H1 (cell line): ENCODE measurements around the gene CEL. TPM values are rescaled to one million over a fixed set of nuclear protein-coding genes. Genes with fewer than 3 reads are reported as not detected.

Experiments
- BCL11A ChIP-seq, 2 experiments: IDR thresholded peaks; one replicate each; pipeline ENCODE4 v1.6.1; 2011; ENCODE audit warnings: low read depth in 2 of 2, low read length in 2 of 2, mild to moderate bottlenecking in 2 of 2
- E2F6 ChIP-seq: IDR thresholded peaks from 2 replicates; pipeline ENCODE4 v1.6.1; 2012; ENCODE audit warnings: inconsistent platforms
- JUN ChIP-seq: IDR thresholded peaks from 2 replicates; pipeline ENCODE4 v1.6.1; 2011; ENCODE audit warnings: low read depth, mild to moderate bottlenecking, improper control_type of control experiment, low read length
- MAFK ChIP-seq: IDR thresholded peaks from 2 replicates; pipeline ENCODE4 v1.6.1; 2012; ENCODE audit warnings: low read depth, mild to moderate bottlenecking, improper control_type of control experiment, low read length
- SAP30 ChIP-seq: fragments of 300-600 bp; sonication (generic); IDR thresholded peaks from 2 replicates; pipeline ENCODE4 v1.7.1; 2012; ENCODE audit warnings: low read length, moderate library complexity, mild to moderate bottlenecking, inconsistent platforms; ENCODE audit not compliant: insufficient read depth, insufficient replicate concordance
- SIN3A ChIP-seq, 2 experiments: IDR thresholded peaks in 1 of 2; conservative IDR thresholded peaks in 1 of 2; 2 replicates each; pipeline ENCODE4 v1.6.1; 2011 to 2012; ENCODE audit warnings: low read length in 2 of 2, improper control_type of control experiment in 1 of 2, low read depth in 1 of 2, mild to moderate bottlenecking in 1 of 2
- polyA plus RNA-seq, 7 experiments: library from polyadenylated mRNA; depleted of rRNA in 3 of 7; stranded (reverse) in 5 of 7; unstranded in 2 of 7; fragments of >200 nt in 5 of 7; fragments of 200-250 nt in 2 of 7; gene quantifications; 1 replicate in 5 of 7; 2 replicates in 1 of 7; 4 replicates in 1 of 7; pipeline versions ENCODE4 v1.2.1 to v1.2.3, GENCODE V29; 2011 to 2013; ENCODE audit warnings: missing spikeins in 2 of 7, mixed read lengths in 2 of 7
- total RNA-seq: library from RNA; stranded (reverse); fragmentation: NEBNext Ultra II Directional; extraction: Animal tissue kit (Norgen Biotek cat#: 25700); gene quantifications from 2 replicates; pipeline ENCODE4 v1.2.1, GENCODE V29; 2021

Gene CEL
- total and polyA plus RNA-seq, 2 of the 8 experiments (the other 6 are each of a cell fraction or from before 2014, with no cell fraction given) = 1.8 to 3.4 TPM

- TF ChIP-seq MAFK (no peak), JUN (no peak), BCL11A (IDR thresholded peaks at IDR 0.05; ENCODE audit: low read depth in 2 of 2, low read length in 2 of 2) (no peak), SIN3A (conservative IDR thresholded peaks at IDR 0.05 in 1 of 2, IDR thresholded peaks at IDR 0.05 in 1 of 2; ENCODE audit: low read depth in 1 of 2, low read length in 2 of 2) (no peak), SAP30 (no peak), E2F6 (no peak)
Observed at GRCh38 chr9:133113949-133114885, 52.4 kb downstream of the CEL start (continued).
